IMR-90 (cell line): ENCODE results near the gene MRPL44. TPM values are rescaled to one million over a fixed set of nuclear protein-coding genes. Genes with fewer than 3 reads are reported as not detected.

Experiments
- ATAC-seq: fragments of 200-7000 bp; cut with Tn5 transposase; 2 replicates; pipeline ENCODE4 v1.9.1; 2020; ENCODE audit warnings: low read depth, mild to moderate bottlenecking, moderate library complexity
- BruUV-seq: library from RNA; stranded (reverse); fragments of 400-500 nt; replicated peaks from 2 replicates; lab custom pipeline; 2021; lab: Mats Ljungman, UMichigan
- CTCF ChIA-PET: fragments of 300-600 bp; formaldehyde crosslinking; extraction: SDS; loops from one replicate; lab custom pipeline; 2021; ENCODE audit warnings: antibody characterized with exemption; lab: Yijun Ruan, JAX
- POLR2A ChIA-PET: fragments of 300-600 bp; sonication (Branson Sonifier 250); formaldehyde crosslinking; loops from one replicate; lab custom pipeline; 2022; ENCODE audit warnings: antibody characterized with exemption; ENCODE audit not compliant: unreplicated experiment; lab: Charles Lee
- DNase-seq: peaks from one replicate; pipeline ENCODE4 v3.0.0; 2013
- H2AFZ ChIP-seq: replicated peaks from 2 replicates; pipeline ENCODE3; 2013; ENCODE audit warnings: low read length, mild to moderate bottlenecking; ENCODE audit not compliant: poor library complexity
- H2AK5ac ChIP-seq: 2 replicates; pipeline ENCODE4 v1.6.1; 2013; ENCODE audit warnings: low read depth, low read length, inconsistent platforms
- H2AK9ac ChIP-seq: replicated peaks from 2 replicates; pipeline ENCODE3; 2013; ENCODE audit warnings: mild to moderate bottlenecking, low read depth, low read length, moderate library complexity; ENCODE audit not compliant: poor library complexity
- H2BK120ac ChIP-seq: 2 replicates; pipeline ENCODE4 v1.6.1; 2013; ENCODE audit warnings: low read depth, low read length, inconsistent platforms
- H2BK15ac ChIP-seq: 3 replicates; pipeline ENCODE4 v1.6.1; 2013; ENCODE audit warnings: low read depth, low read length, inconsistent platforms
- H2BK20ac ChIP-seq: 2 replicates; pipeline ENCODE4 v1.6.1; 2013; ENCODE audit warnings: low read depth, mild to moderate bottlenecking, inconsistent platforms, low read length, moderate library complexity
- H2BK5ac ChIP-seq: 2 replicates; pipeline ENCODE4 v1.6.1; 2013; ENCODE audit warnings: mild to moderate bottlenecking, low read depth, low read length, inconsistent platforms; ENCODE audit not compliant: poor library complexity, severe bottlenecking
- H3K14ac ChIP-seq: replicated peaks from 2 replicates; pipeline ENCODE4 v1.6.1; 2013; ENCODE audit warnings: low read depth, low read length, inconsistent platforms
- H3K18ac ChIP-seq: 2 replicates; pipeline ENCODE4 v1.6.1; 2013; ENCODE audit warnings: low read depth, low read length, control low read depth
- H3K23ac ChIP-seq: 2 replicates; pipeline ENCODE4 v1.6.1; 2013; ENCODE audit warnings: low read depth, low read length, inconsistent platforms
- H3K27ac ChIP-seq: 2 replicates; pipeline ENCODE4 v1.5.1; 2013; ENCODE audit warnings: mild to moderate bottlenecking, control low read depth, low read length; ENCODE audit not compliant: insufficient read depth
- H3K27me3 ChIP-seq: 2 replicates; pipeline ENCODE4 v1.6.1; 2013; ENCODE audit warnings: low read length; ENCODE audit not compliant: control insufficient read depth, insufficient read depth
- H3K36me3 ChIP-seq: 2 replicates; pipeline ENCODE4 v1.6.1; 2013; ENCODE audit warnings: low read length, mixed read lengths; ENCODE audit not compliant: control insufficient read depth, insufficient read depth
- H3K4ac ChIP-seq: 2 replicates; pipeline ENCODE4 v1.6.1; 2013; ENCODE audit warnings: low read depth, low read length, inconsistent platforms
- H3K4me1 ChIP-seq: 2 replicates; pipeline ENCODE4 v1.6.1; 2013; ENCODE audit warnings: low read length, mixed read lengths; ENCODE audit not compliant: control insufficient read depth, insufficient read depth
- H3K4me2 ChIP-seq: 2 replicates; pipeline ENCODE4 v1.6.1; 2013; ENCODE audit warnings: low read depth, mild to moderate bottlenecking, control low read depth, low read length, moderate library complexity
- H3K4me3 ChIP-seq: 2 replicates; pipeline ENCODE4 v1.5.1; 2013; ENCODE audit warnings: low read depth, mild to moderate bottlenecking, control low read depth, low read length, moderate library complexity; ENCODE audit not compliant: insufficient read depth
- H3K56ac ChIP-seq: 2 replicates; pipeline ENCODE4 v1.6.1; 2013; ENCODE audit warnings: low read length, inconsistent platforms; ENCODE audit not compliant: insufficient read depth; ENCODE audit errors: extremely low read depth
- H3K79me1 ChIP-seq, 2 experiments: 2 replicates each; pipeline ENCODE4 v1.6.1; 2013; ENCODE audit warnings: low read length in 2 of 2, inconsistent platforms in 1 of 2, low read depth in 1 of 2
- H3K9ac ChIP-seq: 2 replicates; pipeline ENCODE4 v1.6.1; 2013; ENCODE audit warnings: low read depth, low read length, control low read depth
- H3K9me1 ChIP-seq: 2 replicates; pipeline ENCODE4 v1.6.1; 2013; ENCODE audit warnings: low read length, inconsistent platforms; ENCODE audit not compliant: insufficient read depth
- H3K9me3 ChIP-seq: 2 replicates; pipeline ENCODE4 v1.6.1; 2013; ENCODE audit warnings: low read length; ENCODE audit not compliant: control insufficient read depth, insufficient read depth
- H4K20me1 ChIP-seq: 2 replicates; pipeline ENCODE4 v1.6.1; 2013; ENCODE audit warnings: low read length, inconsistent platforms; ENCODE audit not compliant: insufficient read depth
- H4K5ac ChIP-seq: 2 replicates; pipeline ENCODE4 v1.6.1; 2013; ENCODE audit warnings: mild to moderate bottlenecking, low read depth, low read length, control low read depth
- H4K8ac ChIP-seq, 2 experiments: 2 replicates each; pipeline ENCODE4 v1.6.1; 2013; ENCODE audit warnings: low read depth in 2 of 2, low read length in 2 of 2, control low read depth in 1 of 2, inconsistent platforms in 1 of 2
- H4K91ac ChIP-seq: 2 replicates; pipeline ENCODE4 v1.6.1; 2013; ENCODE audit warnings: low read depth, low read length, inconsistent platforms; ENCODE audit not compliant: insufficient read depth
- BHLHE40 ChIP-seq: fragments of 150-350 bp; IDR thresholded peaks from 2 replicates; pipeline ENCODE4 v1.6.1; 2016; ENCODE audit warnings: mild to moderate bottlenecking, low read depth, low read length
- CEBPB ChIP-seq: IDR thresholded peaks from 2 replicates; pipeline ENCODE4 v1.6.1; 2012; ENCODE audit warnings: low read depth, low read length, improper control_type of control experiment
- CHD1 ChIP-seq: IDR thresholded peaks from 2 replicates; pipeline ENCODE4 v1.6.1; 2012; ENCODE audit warnings: low read depth, low read length, improper control_type of control experiment
- CTCF ChIP-seq: conservative IDR thresholded peaks from 2 replicates; pipeline ENCODE4 v1.5.1; 2012; ENCODE audit warnings: mild to moderate bottlenecking, low read depth, low read length, improper control_type of control experiment
- ELK1 ChIP-seq: fragments of 150-350 bp; IDR thresholded peaks from 2 replicates; pipeline ENCODE4 v1.6.1; 2016; ENCODE audit warnings: low read depth, mild to moderate bottlenecking, low read length, moderate library complexity, borderline replicate concordance
- MAFK ChIP-seq: IDR thresholded peaks from 2 replicates; pipeline ENCODE4 v1.6.1; 2012; ENCODE audit warnings: low read depth, low read length, improper control_type of control experiment
- MXI1 ChIP-seq: IDR thresholded peaks from 2 replicates; pipeline ENCODE4 v1.6.1; 2012; ENCODE audit warnings: low read depth, mild to moderate bottlenecking, low read length, moderate library complexity, borderline replicate concordance
- NFE2L2 ChIP-seq: fragments of 150-350 bp; IDR thresholded peaks from 2 replicates; pipeline ENCODE4 v1.6.1; 2016; ENCODE audit warnings: low read depth, mild to moderate bottlenecking, low read length
- POLR2A ChIP-seq: IDR thresholded peaks from 2 replicates; pipeline ENCODE4 v1.6.1; 2012; ENCODE audit warnings: mild to moderate bottlenecking, low read depth, low read length
- RAD21 ChIP-seq: IDR thresholded peaks from 2 replicates; pipeline ENCODE4 v1.6.1; 2012; ENCODE audit warnings: low read length, improper control_type of control experiment
- RFX5 ChIP-seq: IDR thresholded peaks from 2 replicates; pipeline ENCODE4 v1.8.0; 2012; ENCODE audit warnings: low read depth, mild to moderate bottlenecking, low read length, moderate library complexity
- SMC3 ChIP-seq: fragments of 150-350 bp; IDR thresholded peaks from 2 replicates; pipeline ENCODE4 v1.6.1; 2016; ENCODE audit warnings: low read depth, mild to moderate bottlenecking, antibody characterized with exemption, low read length, moderate library complexity
- USF2 ChIP-seq: fragments of 150-350 bp; IDR thresholded peaks from 2 replicates; pipeline ENCODE4 v1.6.1; 2017; ENCODE audit warnings: mild to moderate bottlenecking, antibody characterized with exemption, low read length, low read depth
- WGBS, 2 experiments: methylation state at CpG; one replicate each; pipeline versions ENCODE4 v1.1.5 to v1.1.7; 2013; ENCODE audit warnings: missing lambda C conversion rate in 2 of 2; ENCODE audit not compliant: insufficient read length in 1 of 2; ENCODE audit errors: extremely low coverage in 2 of 2; 5-methylcytosine and 5-hydroxymethylcytosine counted together
- dilution Hi-C: fragments of 300-500 bp; cut with HindIII; formaldehyde crosslinking; loops from one replicate; pipeline ENCODE4 v1.14.3; 2018; ENCODE audit warnings: low sequenced_read_pairs; ENCODE audit not compliant: unreplicated experiment
- in situ Hi-C: fragments of 300-500 bp; cut with MboI; formaldehyde crosslinking; loops from 3 replicates; pipeline ENCODE4 v1.14.3; 2019; ENCODE audit warnings: low sequenced_read_pairs, inconsistent platforms, mixed read lengths
- intact Hi-C: fragments of 100-400 bp; cut with micrococcal nuclease; formaldehyde crosslinking; loops from 2 replicates; pipeline ENCODE4 v1.10.0; 2022
- polyA plus RNA-seq, 3 experiments: library from polyadenylated mRNA; depleted of rRNA; stranded (reverse); fragments of >200 nt; gene quantifications; 2 replicates each; pipeline ENCODE4 v1.2.3, GENCODE V29; 2012; ENCODE audit warnings: low replicate concordance in 1 of 3
- total RNA-seq: library from RNA; depleted of rRNA; stranded (reverse); fragments of >200 nt; gene quantifications from 2 replicates; pipeline ENCODE4 v1.2.3, GENCODE V29; 2012

The MRPL44 gene
- total and polyA plus RNA-seq, 2 of the 4 experiments (the other 2 are of a cell fraction), result 18.6 to 20.1 TPM

GRCh38 chr2:224014336-224014735 is 57.1 kb downstream of the MRPL44 start:
- dilution Hi-C loops (no loop called here), intact Hi-C loops (no loop called here), in situ Hi-C loops (no loop called here)
- no peak overlapping the region for H2BK15ac ChIP-seq
- no peak overlapping the region for H3K23ac ChIP-seq
- no peak overlapping the region for H3K4ac ChIP-seq
- no peak overlapping the region for H3K18ac ChIP-seq
- CTCF ChIA-PET, result no interaction called here
- no peak overlapping the region for H3K9ac ChIP-seq
- H3K9me3 ChIP-seq, result no peaks in the 10 kb centered on the region
- no peak overlapping the region for H2AFZ ChIP-seq
- H3K27me3 ChIP-seq, result no peaks in the 10 kb centered on the region
- no TSS peak for BruUV-seq
- no peak overlapping the region for H4K5ac ChIP-seq
- WGBS, 2 experiments, result no CpG with 5 or more reads among the region's 4 CpGs
- ATAC-seq, result no peak
- H2BK5ac ChIP-seq, result no peak overlapping the region
- no peak overlapping the region for H3K4me3 ChIP-seq
- no peak overlapping the region for H2BK120ac ChIP-seq
- peaks cover 2 to 17% of the 10 kb centered on the region in 2 experiments; a peak in 2 of 4 replicates for H3K79me1 ChIP-seq
- peaks cover 4% of the 10 kb centered on the region for H3K4me1 ChIP-seq
- no peak overlapping the region for H2BK20ac ChIP-seq
- H2AK9ac ChIP-seq, result no peak overlapping the region
- no peak for TF ChIP-seq USF2
- TF ChIP-seq CEBPB, result no peak
- no peak for TF ChIP-seq POLR2A
- no peak for TF ChIP-seq BHLHE40
- TF ChIP-seq RAD21, result no peak
- no peak for TF ChIP-seq MAFK
- TF ChIP-seq CTCF, result no peak
- TF ChIP-seq SMC3, result no peak
- no peak for TF ChIP-seq NFE2L2
- TF ChIP-seq ELK1, result no peak
- TF ChIP-seq CHD1, result no peak
- no peak for TF ChIP-seq MXI1
- TF ChIP-seq RFX5, result no peak
- H3K9me1 ChIP-seq, result peaks cover 2% of the 10 kb centered on the region; the same call in 1 of the 2 replicates
- H3K14ac ChIP-seq, result no peak overlapping the region
- H3K27ac ChIP-seq, result no peak overlapping the region
- H4K20me1 ChIP-seq, result no peaks in the 10 kb centered on the region
- H4K8ac ChIP-seq, result no peak overlapping the region
- H2AK5ac ChIP-seq, result no peak overlapping the region
- H3K4me2 ChIP-seq, result no peak overlapping the region
- H3K56ac ChIP-seq, result no peak overlapping the region
- H4K91ac ChIP-seq, result no peak overlapping the region
- POLR2A ChIA-PET, result interaction anchor here (0.7 kb wide), 1 partner anchor 13 kb away, joined by 4 read pairs; no protein-coding TSS in a partner anchor
- DNase-seq, result no peak
- 0 out of 2 replicates have a peak, but pooled peaks cover 2% of the 10 kb centered on the region for H3K36me3 ChIP-seq
